Activated CD4-positive, alpha-beta T cell treated with anti-CD3 and anti-CD28 coated beads for 24 hours (primary cell): ENCODE results near the gene CDK19.

Experiments
- DNase-seq, 2 donors: peaks; one replicate each; pipeline ENCODE4 v3.0.0-alpha.2; 2020; ENCODE audit warnings: low read depth in 2 of 2

The CDK19 gene

DNA sequence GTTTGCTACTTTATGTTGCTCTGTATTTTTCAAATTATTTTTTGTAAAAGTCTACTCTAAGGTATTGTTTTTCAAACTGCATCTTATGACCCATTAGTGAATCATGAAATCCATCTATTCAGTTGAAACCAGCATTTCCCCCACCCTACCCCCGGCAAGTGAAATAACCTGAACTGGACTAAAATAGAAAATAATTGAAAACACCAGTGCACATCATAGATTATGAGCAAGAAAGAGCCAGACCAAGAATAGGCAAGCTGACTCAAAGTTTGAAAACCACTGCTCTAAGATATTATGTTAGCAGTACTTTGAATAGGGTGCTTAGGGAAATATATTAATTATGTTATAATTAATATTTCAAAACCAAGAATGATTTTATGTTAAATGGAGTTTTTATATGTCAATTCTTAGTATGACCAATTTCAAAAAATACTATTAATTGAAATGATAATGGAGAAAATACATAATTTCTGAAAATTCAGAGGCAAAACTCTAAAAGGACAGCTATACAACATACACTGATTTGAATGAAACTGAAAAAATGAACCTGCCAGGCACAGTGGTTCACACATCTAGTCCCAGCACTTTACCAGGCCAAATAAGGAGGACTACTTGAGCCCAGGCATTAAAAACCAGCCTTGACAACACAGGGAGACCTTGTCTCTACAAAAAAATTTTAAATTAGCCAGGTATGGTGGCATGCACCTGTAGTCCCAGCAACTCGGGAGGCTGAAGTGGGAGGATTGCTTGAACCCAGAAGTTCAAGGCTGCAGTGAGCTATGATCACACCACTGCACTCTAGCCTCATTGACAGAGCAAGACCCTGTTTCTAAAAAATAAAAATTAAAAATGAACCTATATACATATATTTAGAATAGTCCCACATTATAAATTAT lies 112.0 kb downstream of the CDK19 start:
- no peak for DNase-seq

DNA sequence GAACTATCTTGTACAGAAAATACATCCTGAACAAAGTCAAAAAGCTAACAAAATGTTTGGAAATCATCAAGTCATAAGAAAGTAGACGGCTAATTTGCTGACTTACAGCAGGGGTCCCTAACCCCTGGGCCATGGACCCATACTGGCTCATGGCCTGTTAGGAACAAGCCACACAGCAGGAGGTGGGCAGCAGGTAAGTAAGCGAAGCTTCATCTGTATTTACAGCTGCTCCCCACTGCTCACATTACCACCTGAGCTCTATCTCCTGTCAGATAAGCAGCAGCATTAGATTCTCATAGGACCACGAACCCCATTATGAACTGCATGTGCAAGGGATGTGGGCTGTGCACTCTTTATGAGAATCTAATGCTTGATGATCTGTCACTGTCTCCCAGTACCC lies 115.5 kb downstream of the CDK19 start:
- no peak for DNase-seq

DNA sequence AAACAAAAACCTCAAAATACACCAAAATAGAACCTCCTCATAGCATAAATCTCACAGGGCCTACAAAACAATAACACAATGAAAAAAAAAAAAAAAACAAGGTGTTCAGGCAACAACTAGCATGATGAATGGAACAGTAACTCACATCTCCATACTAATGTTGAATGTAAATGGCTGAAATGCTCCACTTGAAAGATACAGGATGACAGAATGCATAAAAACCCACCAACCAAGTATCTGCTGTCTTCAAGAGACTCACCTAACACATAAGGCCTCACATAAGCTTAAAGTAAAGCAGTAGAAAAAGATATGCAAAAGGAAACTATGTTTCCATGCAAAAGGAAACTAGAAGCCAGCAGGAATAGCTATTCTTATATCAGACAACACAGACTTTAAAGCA lies 121.3 kb downstream of the CDK19 start:
- no peak for DNase-seq

DNA sequence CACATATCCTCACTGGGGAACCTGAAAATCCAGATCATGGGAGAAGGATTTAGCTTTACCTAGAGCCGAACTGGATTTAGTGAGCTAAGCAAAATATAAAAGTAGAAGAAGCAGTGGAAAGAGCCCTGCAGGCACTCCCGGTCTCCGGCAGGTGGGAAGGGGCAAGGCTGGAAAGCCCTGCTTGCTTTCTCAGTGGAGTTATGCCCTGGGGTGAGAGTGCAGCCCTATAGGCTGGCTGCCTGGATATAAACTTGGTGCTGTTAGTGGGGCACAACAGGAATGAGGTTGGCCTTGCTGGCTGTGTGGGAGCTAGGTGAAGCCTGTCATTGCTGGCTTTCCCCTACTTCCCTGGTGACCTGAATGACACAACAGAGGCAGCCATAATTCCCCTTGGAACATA lies 122.0 kb downstream of the CDK19 start:
- DNase-seq, result no peak

GRCh38 chr6:110690916-110691315 lies 124.4 kb downstream of the CDK19 start:
- DNase-seq, result no peak

DNA sequence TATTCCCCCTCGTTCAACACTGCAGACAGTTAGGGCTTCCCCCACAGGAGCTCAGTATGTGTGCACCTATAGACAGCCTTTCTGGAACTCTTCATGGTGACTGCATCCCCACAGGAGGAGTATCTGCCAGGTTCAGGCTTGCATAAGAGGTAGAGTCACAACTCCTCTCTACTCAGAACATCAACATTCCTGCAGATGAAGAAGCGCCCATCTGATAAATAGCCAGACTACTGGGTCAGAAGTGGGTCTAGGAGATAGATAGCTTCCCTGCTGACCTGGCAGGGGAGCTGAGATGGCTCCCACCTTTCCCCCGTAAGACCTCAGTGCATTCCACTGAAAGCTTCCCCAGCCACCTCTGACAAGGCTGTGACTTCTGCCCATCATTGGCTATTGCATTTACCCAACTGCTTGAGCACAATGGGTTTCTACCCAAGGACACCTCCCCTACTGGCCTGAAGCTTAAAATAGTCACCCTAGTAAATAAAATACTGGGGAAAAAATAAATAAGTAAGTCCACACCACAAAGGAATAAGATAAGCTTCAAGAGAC lies 125.1 kb downstream of the CDK19 start:
- no peak for DNase-seq

GRCh38 chr6:110689275-110689935 lies 125.9 kb downstream of the CDK19 start:
- no peak for DNase-seq

DNA sequence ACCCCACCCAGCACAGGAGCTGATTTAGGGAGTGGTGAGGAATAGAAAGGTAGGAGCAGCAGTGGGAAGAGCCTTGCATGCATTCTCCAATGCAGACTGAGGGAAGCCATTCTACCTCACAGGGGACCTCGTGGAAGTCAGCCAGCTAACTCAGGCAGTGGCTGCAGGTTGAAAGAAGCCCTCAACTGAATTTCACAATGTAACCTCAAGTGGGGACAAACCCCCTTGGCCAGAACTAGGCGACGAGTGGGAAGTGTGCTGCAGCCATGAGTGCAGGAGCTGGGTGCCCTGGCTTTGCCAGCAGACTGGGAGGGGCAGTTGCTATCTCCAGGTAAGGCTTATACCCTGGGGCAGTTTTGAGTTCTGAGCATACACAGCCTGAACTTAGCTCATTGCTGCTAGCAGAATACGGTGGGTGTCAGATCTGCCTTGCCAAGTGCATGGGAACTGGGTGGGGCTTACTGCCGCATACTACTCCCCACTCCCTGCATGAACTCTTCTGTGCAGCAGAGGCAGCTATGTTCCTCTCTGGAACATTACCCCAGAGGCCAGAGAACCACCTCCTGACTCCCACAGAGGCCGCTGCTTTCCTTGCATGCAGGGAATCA lies 126.5 kb downstream of the CDK19 start:
- no peak for DNase-seq

GRCh38 chr6:110687326-110687725 lies 127.9 kb downstream of the CDK19 start:
- DNase-seq, result no peak

DNA sequence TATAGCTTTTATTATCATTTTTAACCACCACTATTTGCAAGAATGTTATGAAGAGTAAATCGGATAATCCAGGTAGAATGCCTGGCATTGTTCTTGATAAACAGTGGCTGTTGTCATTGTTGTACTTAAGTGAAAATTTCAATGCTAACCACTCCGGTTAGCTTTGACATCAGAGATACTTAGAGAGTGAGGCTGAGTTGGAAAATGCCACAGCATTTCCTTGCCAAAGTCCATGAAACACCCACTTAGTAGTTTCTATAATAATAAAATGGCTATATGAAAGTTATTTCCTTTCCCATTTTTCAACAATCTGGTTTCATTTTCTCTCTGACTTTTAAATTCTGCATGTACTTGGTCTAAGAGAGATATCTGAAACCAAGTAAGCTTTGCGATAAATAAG lies 132.0 kb downstream of the CDK19 start:
- DNase-seq, result no peak

- peak in 1 of 2 donors; percentile 58 for DNase-seq
Observed at GRCh38 chr6:110682460-110682853, 132.8 kb downstream of the CDK19 start.

GRCh38 chr6:110681543-110682459 lies 133.5 kb downstream of the CDK19 start:
- DNase-seq, result no peak

GRCh38 chr6:110676396-110676795 lies 138.9 kb downstream of the CDK19 start:
- no peak for DNase-seq

GRCh38 chr6:110674096-110674495 lies 141.2 kb downstream of the CDK19 start:
- DNase-seq, result no peak

DNA sequence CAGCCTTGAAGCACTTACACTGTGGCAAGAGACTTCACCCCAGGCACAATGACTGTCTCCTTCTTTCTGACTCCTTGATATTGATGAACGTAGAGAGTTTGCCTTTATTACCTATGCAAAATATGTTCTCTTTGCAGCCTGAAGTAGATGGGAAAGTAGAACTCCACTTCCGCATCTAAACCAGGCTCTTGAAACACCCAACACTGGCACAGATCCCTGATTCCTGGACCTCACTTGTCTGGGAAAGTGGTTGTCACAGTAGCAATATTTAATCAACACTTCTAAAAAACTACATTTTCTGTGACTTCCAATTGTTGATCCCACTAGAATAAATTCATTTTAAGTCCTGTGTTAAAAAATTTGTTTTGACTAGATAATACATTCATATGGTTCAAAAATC lies 143.1 kb downstream of the CDK19 start:
- DNase-seq, result no peak

DNA sequence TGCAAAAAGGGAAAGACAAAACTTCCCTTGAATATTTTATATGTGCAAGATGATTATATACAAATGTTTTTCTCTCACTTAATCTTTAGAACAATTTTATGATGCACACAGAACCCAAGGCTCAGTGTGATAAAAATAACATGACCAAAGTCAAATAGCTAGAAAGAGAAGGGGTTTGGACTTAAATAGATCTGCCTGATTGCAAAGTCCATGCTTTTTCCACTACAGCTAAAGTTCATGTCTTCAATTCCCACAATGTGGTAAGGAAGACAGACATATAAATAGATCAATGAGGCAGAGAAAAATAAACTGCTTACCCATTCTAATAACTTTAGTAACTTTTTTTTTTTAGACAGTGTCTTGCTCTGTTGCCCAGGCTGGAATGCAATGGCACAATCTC lies 143.8 kb downstream of the CDK19 start:
- no peak for DNase-seq

GRCh38 chr6:110665600-110665999 lies 149.7 kb downstream of the CDK19 start:
- no peak for DNase-seq

DNA sequence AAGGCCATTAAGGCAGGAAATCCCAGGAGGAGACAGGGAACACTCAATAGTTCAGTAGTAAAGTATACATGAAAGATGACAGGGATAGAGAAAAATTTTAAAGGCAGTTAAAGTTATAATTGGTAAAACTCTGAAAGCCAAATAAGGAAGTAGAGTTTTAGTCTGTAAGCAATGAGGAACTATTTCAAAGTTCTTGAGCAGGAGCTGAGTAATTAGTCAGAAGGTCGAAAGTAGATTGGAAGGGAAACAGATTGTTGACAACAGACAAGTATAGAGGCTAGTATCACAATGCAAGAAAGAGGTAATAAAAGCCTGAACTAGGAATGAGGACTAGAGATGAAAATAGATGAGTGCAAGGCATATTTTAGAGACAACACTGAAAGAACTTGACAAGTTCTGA lies 150.3 kb downstream of the CDK19 start:
- DNase-seq, result no peak

GRCh38 chr6:110662490-110663211 lies 152.6 kb downstream of the CDK19 start:
- DNase-seq, result no peak

- DNase-seq, result no peak
Observed at GRCh38 chr6:110661414-110661813, 153.9 kb downstream of the CDK19 start.
